Vagina (tissue), 2 donors: ENCODE data around the gene LMBR1.

ENCODE experiments used
- POLR2A ChIP-seq, 2 donors: fragments of 450-650 bp; IDR thresholded peaks; one replicate each; pipeline ENCODE4 v1.6.1; 2017; ENCODE audit warnings: antibody characterized with exemption in 2 of 2, mild to moderate bottlenecking in 2 of 2, moderate library complexity in 2 of 2
- TF ChIP-seq, protein P1 (sequence below), 3 experiments: fragments of 450-650 bp in 2 of 3; fragments of 200-600 bp in 1 of 3; sonication (generic) in 1 of 3; IDR thresholded peaks; one replicate each; pipeline ENCODE4 v1.5.1; 2017 to 2019; ENCODE audit warnings: antibody characterized with exemption in 3 of 3, mild to moderate bottlenecking in 2 of 3, moderate library complexity in 2 of 3

- TF ChIP-seq, protein P1, sequence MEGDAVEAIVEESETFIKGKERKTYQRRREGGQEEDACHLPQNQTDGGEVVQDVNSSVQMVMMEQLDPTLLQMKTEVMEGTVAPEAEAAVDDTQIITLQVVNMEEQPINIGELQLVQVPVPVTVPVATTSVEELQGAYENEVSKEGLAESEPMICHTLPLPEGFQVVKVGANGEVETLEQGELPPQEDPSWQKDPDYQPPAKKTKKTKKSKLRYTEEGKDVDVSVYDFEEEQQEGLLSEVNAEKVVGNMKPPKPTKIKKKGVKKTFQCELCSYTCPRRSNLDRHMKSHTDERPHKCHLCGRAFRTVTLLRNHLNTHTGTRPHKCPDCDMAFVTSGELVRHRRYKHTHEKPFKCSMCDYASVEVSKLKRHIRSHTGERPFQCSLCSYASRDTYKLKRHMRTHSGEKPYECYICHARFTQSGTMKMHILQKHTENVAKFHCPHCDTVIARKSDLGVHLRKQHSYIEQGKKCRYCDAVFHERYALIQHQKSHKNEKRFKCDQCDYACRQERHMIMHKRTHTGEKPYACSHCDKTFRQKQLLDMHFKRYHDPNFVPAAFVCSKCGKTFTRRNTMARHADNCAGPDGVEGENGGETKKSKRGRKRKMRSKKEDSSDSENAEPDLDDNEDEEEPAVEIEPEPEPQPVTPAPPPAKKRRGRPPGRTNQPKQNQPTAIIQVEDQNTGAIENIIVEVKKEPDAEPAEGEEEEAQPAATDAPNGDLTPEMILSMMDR (IDR thresholded peaks at IDR 0.05): no peak
- no peak for TF ChIP-seq POLR2A (IDR thresholded peaks at IDR 0.05)
Observed at GRCh38 chr7:156667110-156667426, 225.9 kb downstream of the LMBR1 start.
